SH-SY5Y (cell line): ENCODE measurements around the gene GP1BA.

ENCODE experiments used
- GATA2 ChIP-seq: IDR thresholded peaks from 2 replicates; pipeline ENCODE4 v1.6.1; 2011; ENCODE audit warnings: mild to moderate bottlenecking, low read depth, low read length
- GATA3 ChIP-seq: IDR thresholded peaks from 2 replicates; pipeline ENCODE4 v1.6.1; 2011; ENCODE audit warnings: low read depth, mild to moderate bottlenecking, low read length, moderate library complexity

GRCh38 chr17:4969551-4970173 is 37.6 kb downstream of the GP1BA start:
- TF ChIP-seq GATA2: no peak
- no peak for TF ChIP-seq GATA3
